ENCODE measurements around the gene MED13L.

- 0 out of 2 replicates have a peak, but pooled peaks have one; percentile 25 for TF ChIP-seq CTCF (conservative IDR thresholded peaks at IDR 0.05; ENCODE audit: low read depth, low read length)
- TF ChIP-seq RAD21 (IDR thresholded peaks at IDR 0.05; ENCODE audit: low read length) = peak; percentile 24; the same call in 1 of the 2 replicates
- TF ChIP-seq CEBPB (IDR thresholded peaks at IDR 0.05; ENCODE audit: low read depth, low read length) = no peak
- no peak for TF ChIP-seq CHD1 (IDR thresholded peaks at IDR 0.05; ENCODE audit: low read depth, low read length)
- TF ChIP-seq POLR2A (IDR thresholded peaks at IDR 0.05; ENCODE audit: low read depth, low read length) = no peak
- TF ChIP-seq USF2 (IDR thresholded peaks at IDR 0.05; ENCODE audit: low read depth, low read length) = no peak
- TF ChIP-seq NFE2L2 (IDR thresholded peaks at IDR 0.05; ENCODE audit: low read depth, low read length) = no peak
- TF ChIP-seq MXI1 (IDR thresholded peaks at IDR 0.05; ENCODE audit: borderline replicate concordance, low read depth, low read length) = no peak
- TF ChIP-seq RFX5 (IDR thresholded peaks at IDR 0.05; ENCODE audit: low read depth, low read length) = no peak
These were observed 294.2 kb downstream of the MED13L start for GRCh38 chr12:115983226-115983798.
